GOT3 (cell line): ENCODE measurements around the gene PFKM.
"Not testable (repeated sequence)": the region's sequence is repeated elsewhere in the genome, so short reads cannot be mapped to it uniquely, and the experiment has no call there.

Experiments
- DNase-seq: peaks from one replicate; lab custom pipeline; 2025; ENCODE audit warnings: mixed read lengths; lab: John Stamatoyannopoulos, UW

Gene PFKM

DNA sequence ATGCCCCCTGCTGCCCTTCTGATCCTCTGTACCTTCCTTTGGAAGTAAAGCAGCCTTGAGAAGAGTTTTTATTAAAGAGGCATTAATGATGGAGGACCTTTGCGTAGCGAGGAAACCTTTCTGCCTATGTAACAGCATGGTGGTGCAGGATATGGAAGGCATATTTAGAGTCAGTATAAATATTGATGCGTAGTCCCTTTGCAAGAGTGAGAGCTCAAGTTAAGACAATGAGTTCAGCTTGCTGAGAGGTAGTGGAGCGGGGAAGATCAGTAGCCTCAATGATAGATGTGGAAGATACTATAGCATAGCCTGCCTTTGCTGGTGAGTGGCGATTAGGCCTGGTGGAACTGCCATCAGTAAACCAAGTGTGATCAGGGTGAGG, 7.9 kb upstream of the PFKM start:
- DNase-seq, result not testable (repeated sequence)

GRCh38 chr12:48115957-48116356, 3.2 kb upstream of the PFKM start:
- DNase-seq, result no peak

DNA sequence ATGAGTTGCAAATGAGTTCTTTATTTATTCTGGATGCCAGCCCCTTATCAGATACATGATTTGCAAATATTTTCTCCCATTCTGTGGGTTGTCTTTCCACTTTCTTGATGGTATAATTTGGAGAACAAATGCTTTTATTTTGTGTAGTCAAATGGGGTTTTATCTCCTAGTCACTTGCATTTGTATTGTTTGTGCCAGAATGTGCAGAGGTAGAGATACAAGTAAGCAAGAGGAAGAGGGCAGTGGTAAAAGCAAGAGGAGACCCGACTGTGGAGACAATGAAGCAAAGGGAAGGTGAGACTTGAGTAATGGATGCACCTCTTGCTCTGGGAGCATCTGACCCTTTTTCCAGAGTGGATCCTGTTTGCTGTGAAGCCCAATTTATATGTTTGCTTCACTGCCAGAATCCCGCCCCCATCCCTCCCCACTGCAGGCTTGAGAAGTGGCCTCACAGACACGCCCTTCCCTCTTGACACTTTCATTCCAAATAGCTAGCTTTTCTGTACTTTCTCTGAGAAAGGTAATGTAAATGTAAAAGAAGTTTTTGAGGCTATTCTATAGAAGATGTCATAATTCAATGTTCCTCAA, 786 bp upstream of the PFKM start:
- no peak for DNase-seq

DNA sequence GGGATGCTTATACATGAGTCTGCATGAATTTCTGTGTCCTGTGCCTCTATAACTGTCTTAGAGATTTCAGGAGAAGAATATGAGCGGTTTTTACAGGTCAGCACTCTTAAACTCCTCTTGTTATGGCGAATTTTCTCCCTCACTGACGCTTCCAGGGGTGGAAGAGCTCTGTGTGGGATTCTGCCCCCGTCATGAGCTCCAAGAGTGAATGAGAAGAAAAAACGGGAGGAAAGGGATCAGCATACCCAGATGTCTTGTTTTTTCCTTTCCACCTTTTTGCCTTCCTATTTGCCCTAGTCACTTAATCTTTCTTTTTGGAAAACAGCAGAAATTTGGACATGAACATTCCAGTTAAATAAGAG, 651 bp downstream of the PFKM start:
- no peak for DNase-seq

DNA sequence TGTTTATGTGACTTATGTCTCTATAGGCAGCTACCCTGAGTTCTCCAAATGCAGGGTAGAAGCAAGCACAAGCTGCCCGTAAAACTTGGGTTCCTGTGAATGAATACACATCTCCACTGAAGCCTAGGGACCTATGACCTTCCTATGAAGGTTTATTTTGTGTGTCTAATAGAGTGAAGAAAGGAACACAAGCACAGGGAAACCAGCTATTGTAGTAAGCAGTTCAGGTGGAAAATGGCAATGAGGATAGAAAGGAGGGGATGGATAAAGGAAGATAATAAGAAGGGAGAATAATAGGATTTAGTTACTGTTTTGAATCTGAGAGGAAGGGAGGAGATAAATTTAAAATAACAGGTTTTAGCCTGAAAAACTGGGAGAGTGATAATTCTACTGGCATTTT, 2.4 kb downstream of the PFKM start:
- no peak for DNase-seq

DNA sequence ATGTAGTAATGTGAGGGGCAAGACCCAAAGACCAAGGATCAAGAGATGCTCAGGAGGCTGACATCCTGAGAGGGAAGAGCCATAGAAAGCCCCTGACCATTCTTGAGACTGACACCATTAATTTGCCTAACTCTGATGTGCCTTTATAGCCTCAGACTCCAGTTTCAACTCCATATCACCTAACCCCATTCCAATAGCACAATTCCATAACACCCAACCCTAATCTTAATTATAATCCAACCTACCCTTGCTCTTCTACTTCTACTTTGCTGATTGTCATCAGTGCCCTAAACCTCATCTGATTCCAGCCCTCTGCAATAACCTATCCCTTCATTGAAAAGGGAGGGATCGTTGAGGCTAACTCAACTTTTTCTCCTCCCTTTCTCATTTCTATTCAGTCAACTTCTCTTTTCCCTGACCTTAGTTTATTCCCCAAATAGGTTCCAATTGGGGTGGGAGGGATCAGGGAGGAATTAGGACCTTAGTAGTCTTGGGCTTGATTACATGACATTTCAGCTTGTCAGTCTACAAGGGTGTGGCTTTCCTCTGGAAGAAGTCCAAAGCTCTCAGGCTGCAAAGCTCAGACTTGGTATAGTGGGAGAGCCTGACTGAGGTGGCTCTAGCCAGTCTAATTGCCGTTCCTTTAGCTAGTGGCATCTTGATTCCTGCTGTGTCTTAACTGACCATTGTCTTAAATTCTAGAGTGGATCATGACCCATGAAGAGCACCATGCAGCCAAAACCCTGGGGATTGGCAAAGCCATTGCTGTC, 3.1 kb downstream of the PFKM start:
- DNase-seq, result no peak

- DNase-seq, result no peak
These were observed 4.0 kb downstream of the PFKM start for GRCh38 chr12:48123169-48123568.

GRCh38 chr12:48125542-48125941, 6.4 kb downstream of the PFKM start:
- DNase-seq, result not testable (repeated sequence)

- DNase-seq, result no peak
These were observed 6.8 kb downstream of the PFKM start for GRCh38 chr12:48125985-48126384.

GRCh38 chr12:48126953-48127630, 7.9 kb downstream of the PFKM start:
- no peak for DNase-seq

DNA sequence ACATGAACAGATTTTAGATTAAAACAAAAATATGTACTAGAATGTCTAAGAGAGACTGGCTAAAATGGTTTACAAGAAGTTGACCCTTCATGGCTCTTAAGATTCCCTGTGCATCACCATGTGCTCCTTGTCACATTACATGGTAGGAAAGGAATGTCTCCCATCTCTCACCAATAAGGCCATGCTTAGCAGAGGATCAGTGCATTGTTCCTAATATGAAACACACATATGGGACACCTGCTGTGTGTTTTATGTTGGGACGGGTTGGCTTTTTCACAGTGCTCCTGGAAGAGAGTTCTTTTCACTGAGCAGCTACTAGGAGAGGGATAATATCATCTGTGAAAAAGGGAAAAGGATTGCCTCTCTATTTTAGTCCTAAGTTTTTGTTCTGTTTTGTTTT, 9.6 kb downstream of the PFKM start:
- DNase-seq, result no peak

DNA sequence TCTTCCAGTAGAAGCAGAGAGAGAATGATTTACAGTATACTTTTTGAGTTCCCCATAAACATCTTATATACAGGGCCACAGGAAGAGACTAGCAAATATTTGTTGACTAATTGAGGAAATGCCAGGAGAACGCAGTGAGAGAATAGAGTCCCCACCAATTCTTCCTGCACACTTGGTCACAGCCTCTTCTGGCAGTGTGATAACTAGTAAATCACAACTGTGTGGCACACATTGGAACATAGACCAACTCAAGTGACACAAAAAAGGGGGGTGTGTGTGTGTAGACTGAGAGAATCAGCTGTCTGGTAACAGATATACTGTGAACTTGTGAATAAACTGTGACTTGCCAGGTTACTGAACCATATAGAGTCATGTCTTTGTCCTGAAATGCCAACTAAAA, 10.2 kb downstream of the PFKM start:
- no peak for DNase-seq

DNA sequence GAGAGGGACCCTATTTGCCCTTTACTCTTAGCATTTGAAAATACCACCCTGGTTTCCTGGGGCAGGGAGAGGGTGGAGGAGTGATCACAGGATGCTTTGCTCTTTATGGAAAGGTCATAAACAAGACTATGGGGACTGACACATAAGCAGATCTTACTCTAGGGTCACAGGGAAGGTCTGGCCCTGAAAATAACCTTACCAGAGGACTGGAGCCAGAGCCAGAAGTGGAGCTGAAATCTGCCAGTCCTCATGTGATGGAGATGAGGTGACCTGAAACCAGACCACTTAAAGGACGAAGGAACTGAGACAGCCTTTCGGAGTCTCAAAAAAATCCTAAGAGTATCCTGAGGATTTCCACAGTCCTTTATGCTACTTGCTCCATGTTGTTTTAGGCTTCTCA, 12.4 kb downstream of the PFKM start:
- no peak for DNase-seq

- no peak for DNase-seq
These were observed 13.7 kb downstream of the PFKM start for GRCh38 chr12:48132826-48133225.

- no peak for DNase-seq
These were observed 15.9 kb downstream of the PFKM start for GRCh38 chr12:48135027-48135426.

GRCh38 chr12:48142818-48143674, 23.9 kb downstream of the PFKM start:
- no peak for DNase-seq

DNA sequence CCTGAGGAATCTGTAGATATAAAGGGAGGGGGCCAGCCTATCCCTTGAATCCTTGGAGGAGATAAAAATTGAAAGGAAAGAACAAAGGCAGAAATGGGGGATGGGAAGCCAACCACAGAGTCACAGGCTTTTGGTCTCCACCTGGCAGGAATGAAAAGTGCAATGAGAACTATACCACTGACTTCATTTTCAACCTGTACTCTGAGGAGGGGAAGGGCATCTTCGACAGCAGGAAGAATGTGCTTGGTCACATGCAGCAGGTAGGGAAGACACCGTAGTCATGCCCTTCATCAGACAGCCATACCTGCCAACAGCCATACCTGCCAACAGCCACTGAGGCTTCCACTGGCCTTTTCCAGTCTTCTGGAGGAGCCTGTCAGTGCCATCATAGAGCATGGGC, 24.7 kb downstream of the PFKM start:
- no peak for DNase-seq

- DNase-seq, result no peak
These were observed 26.8 kb downstream of the PFKM start for GRCh38 chr12:48145981-48146380.

DNA sequence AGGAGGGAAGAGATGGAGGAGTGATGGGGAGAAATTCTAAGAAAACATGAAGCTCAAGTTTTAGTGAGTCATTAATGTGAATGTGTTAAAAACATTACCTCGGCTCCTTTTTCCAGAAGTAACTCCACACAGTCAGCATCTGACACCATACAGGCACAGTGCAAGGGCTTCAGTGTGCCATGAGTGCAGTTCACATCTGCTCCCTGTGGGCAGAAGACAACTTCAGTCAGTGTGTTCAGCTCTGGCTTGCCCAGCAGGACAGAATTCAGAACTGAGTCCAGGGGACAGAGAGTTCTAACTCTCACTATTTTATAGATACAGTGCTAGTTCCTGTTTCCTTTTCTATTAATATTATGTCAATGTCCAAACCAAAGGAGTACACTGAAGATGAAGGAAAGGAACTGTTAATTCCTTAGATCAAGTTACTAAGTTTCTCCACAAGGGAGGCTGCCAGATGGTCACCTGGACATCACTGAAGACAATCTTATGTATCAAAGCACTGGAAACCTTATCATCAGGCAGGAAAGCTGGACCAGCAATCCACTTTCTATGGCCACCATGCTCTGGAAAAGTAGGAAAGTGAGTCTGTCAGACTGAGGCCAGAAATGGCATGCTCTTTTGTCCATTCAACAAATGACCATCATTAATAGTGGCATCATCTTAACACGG, 32.1 kb downstream of the PFKM start:
- no peak for DNase-seq

GRCh38 chr12:48155786-48156185, 36.6 kb downstream of the PFKM start:
- DNase-seq, result not testable (repeated sequence)

- DNase-seq, result no peak
These were observed 37.5 kb downstream of the PFKM start for GRCh38 chr12:48156652-48157017.
